Esophagus squamous epithelium (tissue), 5 donors: ENCODE data around the gene RAB17. TPM values are rescaled to one million over a fixed set of nuclear protein-coding genes. Genes with fewer than 3 reads are reported as not detected.

ENCODE experiments used
- DNase-seq: peaks from one replicate; lab custom pipeline; 2025; lab: John Stamatoyannopoulos, UW
- H3K27ac ChIP-seq, 4 donors: fragments of 200-600 bp; sonication (generic); one replicate each; pipeline ENCODE4 v1.5.1; 2016 to 2019; ENCODE audit warnings: mild to moderate bottlenecking in 1 of 4
- H3K27me3 ChIP-seq, 4 donors: fragments of 200-600 bp; sonication (generic); 1 replicate in 3 of 4; 2 replicates in 1 of 4; pipeline versions ENCODE4 v1.5.1 to v1.6.0; 2017 to 2021; ENCODE audit warnings: antibody characterized with exemption in 1 of 4
- H3K36me3 ChIP-seq, 3 donors: fragments of 200-600 bp; sonication (generic); one replicate each; pipeline ENCODE4 v1.5.1; 2016 to 2019
- H3K4me1 ChIP-seq, 3 donors: fragments of 200-600 bp; sonication (generic); one replicate each; pipeline ENCODE4 v1.5.1; 2017 to 2019
- H3K4me3 ChIP-seq, 4 donors: fragments of 200-600 bp; sonication (generic); 1 replicate in 3 of 4; 2 replicates in 1 of 4; pipeline ENCODE4 v1.5.1; 2016 to 2019; ENCODE audit warnings: mild to moderate bottlenecking in 2 of 4, moderate library complexity in 1 of 4
- H3K9me3 ChIP-seq, 3 donors: fragments of 200-600 bp; sonication (generic); one replicate each; pipeline ENCODE4 v1.5.1; 2016 to 2019
- POLR2A ChIP-seq, 4 donors: fragments of 450-650 bp; IDR thresholded peaks; one replicate each; pipeline ENCODE4 v1.6.1; 2017; ENCODE audit warnings: antibody characterized with exemption in 4 of 4, mild to moderate bottlenecking in 4 of 4, moderate library complexity in 3 of 4
- WGBS, 2 donors: methylation state at CpG; one replicate each; pipeline ENCODE4 v1.1.5; 2018; 5-methylcytosine and 5-hydroxymethylcytosine counted together
- intact Hi-C: fragments of 100-400 bp; cut with DNase I; formaldehyde crosslinking; loops from one replicate; pipeline ENCODE4 v1.15.0; 2022
- total RNA-seq, 4 donors: library from RNA; depleted of rRNA; stranded (reverse); fragments of >200 nt; gene quantifications; one replicate each; pipeline ENCODE4 v1.1.0, GENCODE V29; 2016
- TF ChIP-seq, protein P1 (sequence below), 6 experiments: fragments of 450-650 bp in 4 of 6; fragments of 200-600 bp in 2 of 6; sonication (generic) in 2 of 6; IDR thresholded peaks; one replicate each; pipeline ENCODE4 v1.5.1; 2016 to 2019; ENCODE audit warnings: antibody characterized with exemption in 6 of 6, mild to moderate bottlenecking in 4 of 6, moderate library complexity in 4 of 6
- donor health status: DM: yes; HTN: yes; CAD: no.

Gene RAB17
- total RNA-seq, 4 donors from 2014 or later = 2.0 to 11.1 (median 6.4) TPM

DNA sequence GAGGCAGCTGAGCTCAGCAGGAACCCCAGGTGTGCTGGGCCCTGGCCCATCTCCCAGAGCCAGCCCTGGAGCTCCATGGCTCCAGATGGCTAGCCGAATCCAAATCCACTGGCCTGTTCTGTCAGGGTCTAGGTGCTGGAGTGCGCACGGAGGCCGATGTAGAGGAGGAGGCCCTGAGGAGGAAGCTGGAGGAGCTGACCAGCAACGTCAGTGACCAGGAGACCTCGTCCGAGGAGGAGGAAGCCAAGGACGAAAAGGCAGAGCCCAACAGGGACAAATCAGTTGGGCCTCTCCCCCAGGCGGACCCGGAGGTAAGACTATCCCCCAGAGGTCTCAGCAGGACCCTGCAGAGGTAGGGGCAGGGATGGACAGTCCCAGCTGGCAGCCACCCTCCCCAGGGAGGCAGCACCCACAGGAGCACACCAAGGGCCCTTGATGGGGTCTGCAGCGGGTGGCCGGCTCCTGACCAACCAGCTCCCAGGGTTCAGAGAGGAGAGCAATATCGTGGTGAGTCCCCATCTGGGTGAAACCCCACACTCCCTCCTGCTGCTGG lies 50.2 kb downstream of the RAB17 start:
- no peaks in the 10 kb centered on the region for H3K36me3 ChIP-seq
- WGBS, 2 donors = 67 to 97% methylated on average over 4 of the region's 13 CpGs
- TF ChIP-seq, protein P1, sequence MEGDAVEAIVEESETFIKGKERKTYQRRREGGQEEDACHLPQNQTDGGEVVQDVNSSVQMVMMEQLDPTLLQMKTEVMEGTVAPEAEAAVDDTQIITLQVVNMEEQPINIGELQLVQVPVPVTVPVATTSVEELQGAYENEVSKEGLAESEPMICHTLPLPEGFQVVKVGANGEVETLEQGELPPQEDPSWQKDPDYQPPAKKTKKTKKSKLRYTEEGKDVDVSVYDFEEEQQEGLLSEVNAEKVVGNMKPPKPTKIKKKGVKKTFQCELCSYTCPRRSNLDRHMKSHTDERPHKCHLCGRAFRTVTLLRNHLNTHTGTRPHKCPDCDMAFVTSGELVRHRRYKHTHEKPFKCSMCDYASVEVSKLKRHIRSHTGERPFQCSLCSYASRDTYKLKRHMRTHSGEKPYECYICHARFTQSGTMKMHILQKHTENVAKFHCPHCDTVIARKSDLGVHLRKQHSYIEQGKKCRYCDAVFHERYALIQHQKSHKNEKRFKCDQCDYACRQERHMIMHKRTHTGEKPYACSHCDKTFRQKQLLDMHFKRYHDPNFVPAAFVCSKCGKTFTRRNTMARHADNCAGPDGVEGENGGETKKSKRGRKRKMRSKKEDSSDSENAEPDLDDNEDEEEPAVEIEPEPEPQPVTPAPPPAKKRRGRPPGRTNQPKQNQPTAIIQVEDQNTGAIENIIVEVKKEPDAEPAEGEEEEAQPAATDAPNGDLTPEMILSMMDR (IDR thresholded peaks at IDR 0.05) = no peak
- no peak for TF ChIP-seq POLR2A (IDR thresholded peaks at IDR 0.05)
- intact Hi-C loops = no loop called here
- DNase-seq = no peak
- H3K4me3 ChIP-seq = no peak overlapping the region
- H3K9me3 ChIP-seq = no peaks in the 10 kb centered on the region
- peaks cover 0 to 13% (median 12%) of the 10 kb centered on the region in 3 donors for H3K4me1 ChIP-seq
- H3K27me3 ChIP-seq = no peaks in the 10 kb centered on the region
- H3K27ac ChIP-seq = peak overlapping the region in 1 of 4 donors; percentile 10

DNA sequence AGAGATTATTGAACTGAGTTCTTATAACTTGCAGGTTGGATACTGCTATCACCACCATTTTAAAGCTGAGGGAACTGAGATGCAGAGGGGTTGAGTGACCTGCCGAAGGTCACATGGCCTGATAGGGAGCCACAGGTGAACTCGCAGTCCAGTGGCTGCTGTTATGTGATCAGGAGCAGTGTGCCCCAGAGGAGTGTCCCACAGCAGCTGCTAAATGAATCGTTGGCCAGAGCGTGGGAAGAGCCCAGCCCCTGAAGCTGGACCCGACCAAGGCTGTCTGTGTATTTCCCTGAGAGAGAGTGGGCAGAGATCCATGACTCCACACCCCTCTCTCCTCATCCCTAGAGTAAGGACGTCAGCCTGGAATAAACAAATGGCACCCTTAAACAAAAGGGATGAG lies 50.9 kb downstream of the RAB17 start:
- Histone ChIP-seq H3K4me1 (peaks cover 0 to 13% (median 12%) of the 10 kb centered on the region in 3 donors), H3K36me3 (no peaks in the 10 kb centered on the region), H3K27ac (no peak overlapping the region), H3K4me3 (no peak overlapping the region), H3K27me3 (no peaks in the 10 kb centered on the region), H3K9me3 (no peaks in the 10 kb centered on the region)
- 46 to 79% methylated on average over 3 to 5 of the region's 6 CpGs for WGBS, 2 donors
- no peak for DNase-seq
- intact Hi-C loops = no loop called here
- no peak for TF ChIP-seq POLR2A (IDR thresholded peaks at IDR 0.05)
- TF ChIP-seq, protein P1 (IDR thresholded peaks at IDR 0.05) = no peak

DNA sequence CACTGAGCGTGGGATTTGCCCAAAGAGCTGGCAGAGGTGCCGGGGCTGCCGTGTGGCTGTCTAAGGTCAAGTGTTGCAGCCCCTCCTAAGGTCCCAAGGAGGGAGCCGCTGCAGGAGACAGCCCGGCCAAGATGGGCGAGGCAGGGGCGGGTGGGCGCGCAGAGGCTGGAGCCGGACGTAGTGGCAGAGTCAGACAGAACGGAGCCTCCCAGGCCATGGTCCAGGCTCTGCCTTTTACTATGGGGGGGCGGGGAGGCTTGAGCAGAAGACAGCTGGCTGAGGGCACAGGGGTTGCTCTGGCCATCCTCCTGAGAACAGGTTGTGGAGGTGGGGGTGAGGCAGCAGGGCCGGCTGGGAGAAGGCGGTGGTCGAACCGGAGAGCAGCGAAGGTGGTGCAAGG lies 51.6 kb downstream of the RAB17 start:
- intact Hi-C loops = no loop called here
- 85 to 88% methylated on average over 7 to 11 of the region's 18 CpGs for WGBS, 2 donors

DNA sequence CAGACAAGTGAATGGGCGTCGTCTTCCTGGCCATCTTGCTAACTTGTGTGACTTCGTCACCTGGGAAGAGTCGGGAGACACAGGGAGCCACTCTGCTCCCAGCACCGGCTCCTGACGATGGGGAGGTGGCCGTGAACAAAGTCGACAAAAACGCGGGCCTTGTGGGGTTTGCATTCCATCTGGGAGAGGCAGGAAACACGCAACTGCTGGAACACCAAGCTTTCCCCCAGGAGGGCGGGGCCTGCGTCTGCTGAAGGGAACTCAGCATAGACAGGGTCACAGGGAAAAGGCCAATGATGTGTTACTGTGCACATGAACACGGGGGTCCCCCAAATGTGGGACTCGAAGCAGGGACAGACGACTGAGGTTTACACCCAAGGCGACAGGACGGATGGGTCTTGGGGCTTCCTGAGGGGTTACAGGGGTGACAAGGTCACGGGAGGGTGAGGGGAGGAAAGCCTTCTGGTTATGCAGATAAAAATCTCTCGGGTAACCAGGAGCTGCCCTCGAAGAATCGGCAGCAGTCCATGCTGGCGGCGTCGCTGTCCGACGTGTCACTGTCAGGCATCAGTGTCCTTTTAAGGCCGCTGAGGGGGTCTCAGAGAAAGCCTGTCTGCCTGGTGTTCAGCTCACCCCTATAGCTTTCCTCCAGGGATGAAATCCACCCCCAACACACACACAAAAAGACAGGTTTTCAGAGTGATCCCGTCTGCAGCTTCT lies 52.4 kb downstream of the RAB17 start:
- Histone ChIP-seq H3K36me3 (no peaks in the 10 kb centered on the region), H3K4me3 (no peak overlapping the region), H3K4me1 (peaks cover 0 to 13% (median 12%) of the 10 kb centered on the region in 3 donors), H3K9me3 (no peaks in the 10 kb centered on the region), H3K27me3 (no peaks in the 10 kb centered on the region), H3K27ac (no peak overlapping the region)
- DNase-seq = no peak
- WGBS, 2 donors = 70 to 85% methylated on average over 5 to 24 of the region's 29 CpGs
- intact Hi-C loops = no loop called here
- no peak for TF ChIP-seq POLR2A (IDR thresholded peaks at IDR 0.05)
- TF ChIP-seq, protein P1 (IDR thresholded peaks at IDR 0.05) = no peak

More for the DNA sequence above, 51.6 kb downstream of the RAB17 start:
- TF ChIP-seq, protein P1 (IDR thresholded peaks at IDR 0.05) = no peak
- no peak for TF ChIP-seq POLR2A (IDR thresholded peaks at IDR 0.05)
- DNase-seq = no peak
- Histone ChIP-seq H3K36me3 (no peaks in the 10 kb centered on the region), H3K4me3 (no peak overlapping the region), H3K27ac (no peak overlapping the region), H3K27me3 (no peaks in the 10 kb centered on the region), H3K9me3 (no peaks in the 10 kb centered on the region), H3K4me1 (peaks cover 0 to 13% (median 12%) of the 10 kb centered on the region in 3 donors)

DNA sequence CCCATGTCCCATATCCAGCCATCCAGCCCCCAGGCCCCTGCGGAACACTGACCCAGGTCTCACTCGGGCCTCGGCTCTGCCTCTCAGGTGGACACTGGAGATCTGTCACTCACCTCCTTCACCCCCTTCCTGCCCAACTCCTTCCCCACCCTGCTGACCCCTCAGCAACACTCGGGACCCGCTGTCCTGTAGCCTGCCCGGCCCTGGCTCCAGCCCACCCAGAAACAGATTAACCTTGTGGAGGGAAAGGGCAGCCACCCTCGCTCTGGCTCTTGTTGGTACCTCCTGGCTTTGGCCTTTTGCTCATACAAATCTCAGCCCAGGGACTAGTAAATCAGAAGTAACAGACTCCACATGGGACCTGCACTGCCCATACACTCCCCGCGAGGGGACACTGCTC lies 53.9 kb downstream of the RAB17 start:
- no peak for DNase-seq
- H3K27ac ChIP-seq = no peak overlapping the region
- no peaks in the 10 kb centered on the region for H3K9me3 ChIP-seq
- no peak overlapping the region for H3K4me3 ChIP-seq
- TF ChIP-seq POLR2A (IDR thresholded peaks at IDR 0.05) = no peak
- TF ChIP-seq, protein P1 (IDR thresholded peaks at IDR 0.05) = no peak
- intact Hi-C loops = no loop called here
- WGBS, 2 donors = 81 to 100% methylated on average over 1 to 5 of the region's 9 CpGs
- H3K36me3 ChIP-seq = no peaks in the 10 kb centered on the region
- no peaks in the 10 kb centered on the region for H3K27me3 ChIP-seq
- peaks cover 0 to 13% (median 12%) of the 10 kb centered on the region in 3 donors for H3K4me1 ChIP-seq
